CD4-positive, alpha-beta T cell (primary cell): ENCODE results near the gene CNTN4. TPM values are rescaled to one million over a fixed set of nuclear protein-coding genes. Genes with fewer than 3 reads are reported as not detected.

ENCODE experiments used
- ATAC-seq: fragments of 200-7000 bp; cut with Tn5 transposase; one replicate; pipeline ENCODE4 v1.10.0; 2022; ENCODE audit warnings: mild to moderate bottlenecking; ENCODE audit not compliant: poor library complexity
- CTCF ChIA-PET: fragments of 350-600 bp; sonication (Branson Sonifier 250); formaldehyde crosslinking; loops from one replicate; lab custom pipeline; 2021; ENCODE audit warnings: antibody characterized with exemption, inconsistent platforms; lab: Charles Lee
- POLR2A ChIA-PET: fragments of 350-600 bp; sonication (Branson Sonifier 250); formaldehyde crosslinking; loops from one replicate; lab custom pipeline; 2021; ENCODE audit warnings: antibody characterized with exemption, inconsistent platforms; lab: Charles Lee
- DNase-seq, 14 experiments: peaks; one replicate each; pipeline ENCODE4 v3.0.0-alpha.2; 2013 to 2020; ENCODE audit warnings: mixed read lengths in 2 of 14
- H3K27ac ChIP-seq, 2 donors: one replicate each; pipeline versions ENCODE4 v1.5.1 to v1.7.0; 2013; ENCODE audit warnings: low read length in 2 of 2, low read depth in 1 of 2, mild to moderate bottlenecking in 1 of 2
- H3K27me3 ChIP-seq, 2 experiments: 1 replicate in 1 of 2; 2 replicates in 1 of 2; pipeline versions ENCODE4 v1.6.1 to v1.7.0; 2013; ENCODE audit warnings: low read length in 2 of 2, control low read depth in 1 of 2, mild to moderate bottlenecking in 1 of 2, moderate library complexity in 1 of 2; ENCODE audit not compliant: insufficient read depth in 2 of 2, control insufficient read depth in 1 of 2
- H3K36me3 ChIP-seq: one replicate; pipeline ENCODE4 v1.6.1; 2013; ENCODE audit warnings: low read length, control low read depth; ENCODE audit not compliant: insufficient read depth
- H3K4me1 ChIP-seq: one replicate; pipeline ENCODE4 v1.6.1; 2013; ENCODE audit warnings: low read length, control low read depth; ENCODE audit not compliant: insufficient read depth
- H3K4me3 ChIP-seq: one replicate; pipeline ENCODE4 v1.5.1; 2013; ENCODE audit warnings: mild to moderate bottlenecking, low read length, moderate library complexity
- H3K9me3 ChIP-seq, 2 experiments: 1 replicate in 1 of 2; 2 replicates in 1 of 2; pipeline versions ENCODE4 v1.6.1 to v1.7.0; 2013; ENCODE audit warnings: low read length in 2 of 2, mild to moderate bottlenecking in 2 of 2, control low read depth in 1 of 2, moderate library complexity in 1 of 2; ENCODE audit not compliant: control insufficient read depth in 1 of 2, insufficient read depth in 1 of 2
- H3K27ac Mint-ChIP-seq: one replicate; pipeline ENCODE4 v1.8.0; 2020; ENCODE audit warnings: mixed read lengths
- H3K27me3 Mint-ChIP-seq: one replicate; pipeline ENCODE4 v1.8.0; 2021; ENCODE audit warnings: mixed read lengths
- H3K36me3 Mint-ChIP-seq: one replicate; pipeline ENCODE4 v1.8.0; 2021; ENCODE audit warnings: low read depth, mixed read lengths
- H3K4me1 Mint-ChIP-seq: one replicate; pipeline ENCODE4 v1.8.0; 2021; ENCODE audit warnings: low read depth, mixed read lengths
- H3K4me3 Mint-ChIP-seq: one replicate; pipeline ENCODE4 v1.8.0; 2020; ENCODE audit warnings: mild to moderate bottlenecking, mixed read lengths
- H3K9me3 Mint-ChIP-seq: one replicate; pipeline ENCODE4 v1.8.0; 2020; ENCODE audit warnings: mixed read lengths
- CTCF ChIP-seq: fragments of 200-600 bp; IDR thresholded peaks from one replicate; pipeline ENCODE4 v1.8.0; 2022; ENCODE audit warnings: antibody characterized with exemption, mild to moderate bottlenecking
- intact Hi-C, 2 experiments: fragments of 100-400 bp; cut with DNase I in 1 of 2; cut with micrococcal nuclease in 1 of 2; formaldehyde crosslinking; loops; one replicate each; pipeline versions ENCODE4 v1.15.1 to v1.9.0; 2023 to 2025; cut with DNase I, micrococcal nuclease
- total RNA-seq, 174 experiments: library from RNA in 2 of 174; stranded (reverse) in 2 of 174; gene quantifications; one replicate each; pipeline ENCODE4 v1.2.3 and lab custom pipeline; 2021 to 2026

The CNTN4 gene
- total RNA-seq, 2 experiments from 2014 or later, result not detected

- ATAC-seq (no peak), DNase-seq (no peak)
- Mint-ChIP-seq H3K27ac (no peak overlapping the region), H3K27me3 (no peaks in the 10 kb centered on the region), H3K4me1 (no peaks in the 10 kb centered on the region), H3K4me3 (no peak overlapping the region), H3K9me3 (no peaks in the 10 kb centered on the region), H3K36me3 (no peaks in the 10 kb centered on the region)
- no peaks in the 10 kb centered on the region for H3K9me3 ChIP-seq
- H3K4me3 ChIP-seq, result no peak overlapping the region
- intact Hi-C loops, result no loop called here
- ChIA-PET POLR2A (no interaction called here), CTCF (no interaction called here)
- no peaks in the 10 kb centered on the region for H3K27me3 ChIP-seq
- no peaks in the 10 kb centered on the region for H3K4me1 ChIP-seq
- H3K27ac ChIP-seq, result no peak overlapping the region
- no peak for TF ChIP-seq CTCF
- no peaks in the 10 kb centered on the region for H3K36me3 ChIP-seq
Measured at GRCh38 chr3:3066910-3067309, 968.2 kb downstream of the CNTN4 start.

- no peak overlapping the region for H3K4me3 Mint-ChIP-seq
- H3K4me1 Mint-ChIP-seq, result no peaks in the 10 kb centered on the region
Measured at GRCh38 chr3:3068358-3068881, 969.8 kb downstream of the CNTN4 start.

GRCh38 chr3:3069723-3070122 is 971.1 kb downstream of the CNTN4 start:
- ATAC-seq (no peak), DNase-seq (no peak)
- Histone ChIP-seq H3K27ac (no peak overlapping the region), H3K27me3 (no peaks in the 10 kb centered on the region), H3K9me3 (no peaks in the 10 kb centered on the region), H3K36me3 (no peaks in the 10 kb centered on the region), H3K4me3 (no peak overlapping the region), H3K4me1 (no peaks in the 10 kb centered on the region)
- Mint-ChIP-seq H3K36me3 (no peaks in the 10 kb centered on the region), H3K4me3 (no peak overlapping the region), H3K9me3 (no peaks in the 10 kb centered on the region), H3K27me3 (no peaks in the 10 kb centered on the region), H3K4me1 (no peaks in the 10 kb centered on the region), H3K27ac (no peak overlapping the region)
- ChIA-PET CTCF (interaction anchor here (0.6 kb wide), 1 partner anchor 1378 kb away, joined by 3 read pairs; no protein-coding TSS in a partner anchor), POLR2A (no interaction called here)
- TF ChIP-seq CTCF, result no peak
- intact Hi-C loops, result no loop called here

More at GRCh38 chr3:3068358-3068881, 969.8 kb downstream of the CNTN4 start:
- no peaks in the 10 kb centered on the region for H3K4me1 ChIP-seq
- ATAC-seq (no peak), DNase-seq (no peak)
- H3K4me3 ChIP-seq, result no peak overlapping the region
- Mint-ChIP-seq H3K36me3 (no peaks in the 10 kb centered on the region), H3K9me3 (no peaks in the 10 kb centered on the region), H3K27me3 (no peaks in the 10 kb centered on the region), H3K27ac (no peak overlapping the region)
- CTCF ChIA-PET, result interaction anchor here (1.3 kb wide), 1 partner anchor 24 kb away, joined by 4 read pairs; no protein-coding TSS in a partner anchor
- TF ChIP-seq CTCF, result no peak
- H3K9me3 ChIP-seq, result no peaks in the 10 kb centered on the region
- POLR2A ChIA-PET, result no interaction called here
- H3K27me3 ChIP-seq, result no peaks in the 10 kb centered on the region
- H3K36me3 ChIP-seq, result no peaks in the 10 kb centered on the region
- intact Hi-C loops, result no loop called here
- H3K27ac ChIP-seq, result no peak overlapping the region
